ENCODE results near the gene USP47. TPM values are rescaled to one million over a fixed set of nuclear protein-coding genes. Genes with fewer than 3 reads are reported as not detected.

Gene USP47
- total and polyA plus RNA-seq, 2 of the 8 experiments (the other 6 are each of a cell fraction or from before 2014, with no cell fraction given): 4.2 to 21.3 TPM

DNA sequence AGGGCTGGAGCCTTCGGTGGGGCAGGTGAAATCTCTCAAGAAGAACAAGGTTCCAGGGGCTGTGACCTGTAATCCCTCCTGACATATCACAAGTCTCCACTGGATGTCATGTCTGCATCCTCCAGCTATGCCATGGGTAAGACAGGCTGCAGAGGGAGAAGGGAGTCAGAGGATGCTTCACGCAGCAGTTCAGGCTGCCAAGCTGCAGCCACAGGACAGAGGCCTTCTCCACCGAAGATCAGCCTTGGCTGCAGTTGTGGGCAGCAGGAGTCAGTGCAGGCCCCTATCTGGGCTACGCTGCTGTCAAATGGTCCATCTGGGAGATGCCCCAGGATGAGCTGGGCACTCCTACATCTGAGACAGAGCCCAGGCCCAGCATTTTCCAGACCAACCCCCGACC lies 141.7 kb downstream of the USP47 start (continued):
- TF ChIP-seq, protein P1, sequence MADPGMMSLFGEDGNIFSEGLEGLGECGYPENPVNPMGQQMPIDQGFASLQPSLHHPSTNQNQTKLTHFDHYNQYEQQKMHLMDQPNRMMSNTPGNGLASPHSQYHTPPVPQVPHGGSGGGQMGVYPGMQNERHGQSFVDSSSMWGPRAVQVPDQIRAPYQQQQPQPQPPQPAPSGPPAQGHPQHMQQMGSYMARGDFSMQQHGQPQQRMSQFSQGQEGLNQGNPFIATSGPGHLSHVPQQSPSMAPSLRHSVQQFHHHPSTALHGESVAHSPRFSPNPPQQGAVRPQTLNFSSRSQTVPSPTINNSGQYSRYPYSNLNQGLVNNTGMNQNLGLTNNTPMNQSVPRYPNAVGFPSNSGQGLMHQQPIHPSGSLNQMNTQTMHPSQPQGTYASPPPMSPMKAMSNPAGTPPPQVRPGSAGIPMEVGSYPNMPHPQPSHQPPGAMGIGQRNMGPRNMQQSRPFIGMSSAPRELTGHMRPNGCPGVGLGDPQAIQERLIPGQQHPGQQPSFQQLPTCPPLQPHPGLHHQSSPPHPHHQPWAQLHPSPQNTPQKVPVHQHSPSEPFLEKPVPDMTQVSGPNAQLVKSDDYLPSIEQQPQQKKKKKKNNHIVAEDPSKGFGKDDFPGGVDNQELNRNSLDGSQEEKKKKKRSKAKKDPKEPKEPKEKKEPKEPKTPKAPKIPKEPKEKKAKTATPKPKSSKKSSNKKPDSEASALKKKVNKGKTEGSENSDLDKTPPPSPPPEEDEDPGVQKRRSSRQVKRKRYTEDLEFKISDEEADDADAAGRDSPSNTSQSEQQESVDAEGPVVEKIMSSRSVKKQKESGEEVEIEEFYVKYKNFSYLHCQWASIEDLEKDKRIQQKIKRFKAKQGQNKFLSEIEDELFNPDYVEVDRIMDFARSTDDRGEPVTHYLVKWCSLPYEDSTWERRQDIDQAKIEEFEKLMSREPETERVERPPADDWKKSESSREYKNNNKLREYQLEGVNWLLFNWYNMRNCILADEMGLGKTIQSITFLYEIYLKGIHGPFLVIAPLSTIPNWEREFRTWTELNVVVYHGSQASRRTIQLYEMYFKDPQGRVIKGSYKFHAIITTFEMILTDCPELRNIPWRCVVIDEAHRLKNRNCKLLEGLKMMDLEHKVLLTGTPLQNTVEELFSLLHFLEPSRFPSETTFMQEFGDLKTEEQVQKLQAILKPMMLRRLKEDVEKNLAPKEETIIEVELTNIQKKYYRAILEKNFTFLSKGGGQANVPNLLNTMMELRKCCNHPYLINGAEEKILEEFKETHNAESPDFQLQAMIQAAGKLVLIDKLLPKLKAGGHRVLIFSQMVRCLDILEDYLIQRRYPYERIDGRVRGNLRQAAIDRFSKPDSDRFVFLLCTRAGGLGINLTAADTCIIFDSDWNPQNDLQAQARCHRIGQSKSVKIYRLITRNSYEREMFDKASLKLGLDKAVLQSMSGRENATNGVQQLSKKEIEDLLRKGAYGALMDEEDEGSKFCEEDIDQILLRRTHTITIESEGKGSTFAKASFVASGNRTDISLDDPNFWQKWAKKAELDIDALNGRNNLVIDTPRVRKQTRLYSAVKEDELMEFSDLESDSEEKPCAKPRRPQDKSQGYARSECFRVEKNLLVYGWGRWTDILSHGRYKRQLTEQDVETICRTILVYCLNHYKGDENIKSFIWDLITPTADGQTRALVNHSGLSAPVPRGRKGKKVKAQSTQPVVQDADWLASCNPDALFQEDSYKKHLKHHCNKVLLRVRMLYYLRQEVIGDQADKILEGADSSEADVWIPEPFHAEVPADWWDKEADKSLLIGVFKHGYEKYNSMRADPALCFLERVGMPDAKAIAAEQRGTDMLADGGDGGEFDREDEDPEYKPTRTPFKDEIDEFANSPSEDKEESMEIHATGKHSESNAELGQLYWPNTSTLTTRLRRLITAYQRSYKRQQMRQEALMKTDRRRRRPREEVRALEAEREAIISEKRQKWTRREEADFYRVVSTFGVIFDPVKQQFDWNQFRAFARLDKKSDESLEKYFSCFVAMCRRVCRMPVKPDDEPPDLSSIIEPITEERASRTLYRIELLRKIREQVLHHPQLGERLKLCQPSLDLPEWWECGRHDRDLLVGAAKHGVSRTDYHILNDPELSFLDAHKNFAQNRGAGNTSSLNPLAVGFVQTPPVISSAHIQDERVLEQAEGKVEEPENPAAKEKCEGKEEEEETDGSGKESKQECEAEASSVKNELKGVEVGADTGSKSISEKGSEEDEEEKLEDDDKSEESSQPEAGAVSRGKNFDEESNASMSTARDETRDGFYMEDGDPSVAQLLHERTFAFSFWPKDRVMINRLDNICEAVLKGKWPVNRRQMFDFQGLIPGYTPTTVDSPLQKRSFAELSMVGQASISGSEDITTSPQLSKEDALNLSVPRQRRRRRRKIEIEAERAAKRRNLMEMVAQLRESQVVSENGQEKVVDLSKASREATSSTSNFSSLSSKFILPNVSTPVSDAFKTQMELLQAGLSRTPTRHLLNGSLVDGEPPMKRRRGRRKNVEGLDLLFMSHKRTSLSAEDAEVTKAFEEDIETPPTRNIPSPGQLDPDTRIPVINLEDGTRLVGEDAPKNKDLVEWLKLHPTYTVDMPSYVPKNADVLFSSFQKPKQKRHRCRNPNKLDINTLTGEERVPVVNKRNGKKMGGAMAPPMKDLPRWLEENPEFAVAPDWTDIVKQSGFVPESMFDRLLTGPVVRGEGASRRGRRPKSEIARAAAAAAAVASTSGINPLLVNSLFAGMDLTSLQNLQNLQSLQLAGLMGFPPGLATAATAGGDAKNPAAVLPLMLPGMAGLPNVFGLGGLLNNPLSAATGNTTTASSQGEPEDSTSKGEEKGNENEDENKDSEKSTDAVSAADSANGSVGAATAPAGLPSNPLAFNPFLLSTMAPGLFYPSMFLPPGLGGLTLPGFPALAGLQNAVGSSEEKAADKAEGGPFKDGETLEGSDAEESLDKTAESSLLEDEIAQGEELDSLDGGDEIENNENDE (IDR thresholded peaks at IDR 0.05; ENCODE audit: insufficient replicate concordance, low read length): no peak
